ENCODE results near the gene DIS3L2.
A peak's percentile ranks its signal among the peaks of the same experiment; 100 is the strongest.

GRCh38 chr2:231928481-231928880 is 33.0 kb upstream of the DIS3L2 start:
- TF ChIP-seq, protein P1, sequence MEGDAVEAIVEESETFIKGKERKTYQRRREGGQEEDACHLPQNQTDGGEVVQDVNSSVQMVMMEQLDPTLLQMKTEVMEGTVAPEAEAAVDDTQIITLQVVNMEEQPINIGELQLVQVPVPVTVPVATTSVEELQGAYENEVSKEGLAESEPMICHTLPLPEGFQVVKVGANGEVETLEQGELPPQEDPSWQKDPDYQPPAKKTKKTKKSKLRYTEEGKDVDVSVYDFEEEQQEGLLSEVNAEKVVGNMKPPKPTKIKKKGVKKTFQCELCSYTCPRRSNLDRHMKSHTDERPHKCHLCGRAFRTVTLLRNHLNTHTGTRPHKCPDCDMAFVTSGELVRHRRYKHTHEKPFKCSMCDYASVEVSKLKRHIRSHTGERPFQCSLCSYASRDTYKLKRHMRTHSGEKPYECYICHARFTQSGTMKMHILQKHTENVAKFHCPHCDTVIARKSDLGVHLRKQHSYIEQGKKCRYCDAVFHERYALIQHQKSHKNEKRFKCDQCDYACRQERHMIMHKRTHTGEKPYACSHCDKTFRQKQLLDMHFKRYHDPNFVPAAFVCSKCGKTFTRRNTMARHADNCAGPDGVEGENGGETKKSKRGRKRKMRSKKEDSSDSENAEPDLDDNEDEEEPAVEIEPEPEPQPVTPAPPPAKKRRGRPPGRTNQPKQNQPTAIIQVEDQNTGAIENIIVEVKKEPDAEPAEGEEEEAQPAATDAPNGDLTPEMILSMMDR (conservative IDR thresholded peaks at IDR 0.05; ENCODE audit: low read length) = 0 out of 2 replicates have a peak, but pooled peaks have one; percentile 11
- no peak for TF ChIP-seq EZH2phosphoT487 (IDR thresholded peaks at IDR 0.05; ENCODE audit: borderline replicate concordance)
